HG03095 (cell line): Measurements from ENCODE around the gene TMEM154.

Experiments used
- ATAC-seq: cut with Tn5 transposase; IDR thresholded peaks from one replicate; pipeline ENCODE4 v1.9.1; 2021; ENCODE audit warnings: moderate library complexity; ENCODE audit not compliant: unreplicated experiment

TMEM154 gene

GRCh38 chr4:152571296-152571695 lies 108.5 kb downstream of the TMEM154 start:
- ATAC-seq, result no peak
